PFSK-1 (cell line): Measurements from ENCODE around the gene CES2.

Source experiments
- REST ChIP-seq, 2 experiments: IDR thresholded peaks; 2 replicates each; pipeline versions ENCODE4 v1.6.1 to v1.8.0; 2011 to 2012; ENCODE audit warnings: low read depth in 2 of 2, low read length in 2 of 2, control low read depth in 1 of 2, inconsistent platforms in 1 of 2, mild to moderate bottlenecking in 1 of 2, moderate library complexity in 1 of 2; ENCODE audit not compliant: insufficient read depth in 1 of 2
- SIN3A ChIP-seq: IDR thresholded peaks from 2 replicates; pipeline ENCODE4 v1.6.1; 2012; ENCODE audit warnings: mild to moderate bottlenecking, low read length, moderate library complexity, borderline replicate concordance; ENCODE audit not compliant: insufficient read depth
- TAF1 ChIP-seq: IDR thresholded peaks from 2 replicates; pipeline ENCODE4 v1.6.1; 2012; ENCODE audit warnings: low read length, control low read depth, borderline replicate concordance; ENCODE audit not compliant: insufficient read depth

- TF ChIP-seq SIN3A = no peak
- no peak for TF ChIP-seq REST (IDR thresholded peaks at IDR 0.05; ENCODE audit: insufficient read depth in 1 of 2, low read depth in 2 of 2, low read length in 2 of 2)
- no peak for TF ChIP-seq TAF1
These were observed 9.0 kb upstream of the CES2 start for GRCh38 chr16:66926171-66926947.
